ENCODE results near the gene GHRH. TPM values are rescaled to one million over a fixed set of nuclear protein-coding genes. Genes with fewer than 3 reads are reported as not detected.

The GHRH gene
- total RNA-seq, 1 donor from 2014 or later = not detected

- Histone ChIP-seq H3K27me3 (ENCODE audit: control insufficient read depth, insufficient read depth, low read length) (no peaks in the 10 kb centered on the region), H3K36me3 (ENCODE audit: control insufficient read depth, insufficient read depth, low read length) (peaks cover 56% of the 10 kb centered on the region), H3K4me3 (ENCODE audit: low read depth, low read length) (no peak overlapping the region)
- DNase-seq (ENCODE audit: low read depth) = no peak
- no peak for TF ChIP-seq CTCF (IDR thresholded peaks at IDR 0.05; ENCODE audit: insufficient read depth, low read length, severe bottlenecking)
- FAIRE-seq = no peak
Observed at GRCh38 chr20:37228082-37228481, 33.5 kb downstream of the GHRH start.

GRCh38 chr20:37226889-37227288 lies 34.7 kb downstream of the GHRH start:
- DNase-seq (ENCODE audit: low read depth) = no peak
- H3K4me3 ChIP-seq (ENCODE audit: low read depth, low read length) = no peak overlapping the region
- no peak for FAIRE-seq
- TF ChIP-seq CTCF (IDR thresholded peaks at IDR 0.05; ENCODE audit: insufficient read depth, low read length, severe bottlenecking) = no peak
- H3K36me3 ChIP-seq (ENCODE audit: control insufficient read depth, insufficient read depth, low read length) = peaks cover 51% of the 10 kb centered on the region
- no peaks in the 10 kb centered on the region for H3K27me3 ChIP-seq (ENCODE audit: control insufficient read depth, insufficient read depth, low read length)

GRCh38 chr20:37225146-37225545 lies 36.5 kb downstream of the GHRH start:
- FAIRE-seq = no peak
- Histone ChIP-seq H3K27me3 (ENCODE audit: control insufficient read depth, insufficient read depth, low read length) (no peaks in the 10 kb centered on the region), H3K4me3 (ENCODE audit: low read depth, low read length) (no peak overlapping the region), H3K36me3 (ENCODE audit: control insufficient read depth, insufficient read depth, low read length) (peaks cover 43% of the 10 kb centered on the region)
- TF ChIP-seq CTCF (IDR thresholded peaks at IDR 0.05; ENCODE audit: insufficient read depth, low read length, severe bottlenecking) = no peak
- DNase-seq (ENCODE audit: low read depth) = no peak

DNA sequence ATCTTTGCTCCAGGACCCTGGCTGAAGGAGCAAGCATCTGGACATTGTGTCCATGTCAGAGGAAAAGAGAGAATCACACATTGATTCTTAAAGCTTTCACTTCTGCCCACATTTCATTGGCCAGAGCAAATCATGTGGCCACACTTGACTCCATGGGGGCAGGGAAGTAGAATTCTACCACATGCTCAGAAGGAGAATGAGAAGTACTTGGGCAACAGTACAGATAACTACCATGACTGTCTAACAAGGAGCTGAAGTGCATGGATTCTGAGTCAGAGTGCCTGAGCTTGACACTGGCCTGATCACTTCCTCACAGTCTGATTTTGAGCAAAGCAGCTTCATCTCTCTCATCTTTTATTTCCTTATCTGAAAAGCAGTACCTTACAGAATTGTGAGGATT lies 38.6 kb downstream of the GHRH start:
- Histone ChIP-seq H3K27me3 (ENCODE audit: control insufficient read depth, insufficient read depth, low read length) (no peaks in the 10 kb centered on the region), H3K36me3 (ENCODE audit: control insufficient read depth, insufficient read depth, low read length) (peaks cover 37% of the 10 kb centered on the region), H3K4me3 (ENCODE audit: low read depth, low read length) (no peak overlapping the region)
- no peak for TF ChIP-seq CTCF (IDR thresholded peaks at IDR 0.05; ENCODE audit: insufficient read depth, low read length, severe bottlenecking)
- FAIRE-seq (no peak), DNase-seq (ENCODE audit: low read depth) (peak; percentile 88)

DNA sequence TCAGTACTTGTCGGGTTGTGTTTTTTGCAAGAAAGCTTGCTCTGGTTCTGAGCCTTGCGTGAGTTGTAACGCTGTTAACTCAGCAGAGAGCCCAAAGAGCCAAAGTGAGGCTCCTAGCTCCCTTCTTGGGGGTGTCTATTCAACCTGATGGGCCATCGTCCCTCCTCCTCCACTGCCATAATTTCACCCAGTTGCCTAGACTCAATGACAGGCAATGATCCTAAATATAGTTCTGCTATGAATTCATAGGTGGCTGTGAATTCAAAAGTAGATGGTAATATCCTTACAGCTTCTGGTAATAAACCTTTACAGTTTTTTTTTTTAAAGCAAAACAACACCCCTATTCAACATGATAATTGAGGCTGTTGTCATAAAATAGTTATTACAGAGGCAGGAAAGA lies 39.5 kb downstream of the GHRH start:
- H3K36me3 ChIP-seq (ENCODE audit: control insufficient read depth, insufficient read depth, low read length) = peaks cover 34% of the 10 kb centered on the region
- no peak for FAIRE-seq
- no peak for TF ChIP-seq CTCF (IDR thresholded peaks at IDR 0.05; ENCODE audit: insufficient read depth, low read length, severe bottlenecking)
- no peaks in the 10 kb centered on the region for H3K27me3 ChIP-seq (ENCODE audit: control insufficient read depth, insufficient read depth, low read length)
- DNase-seq (ENCODE audit: low read depth) = no peak
- no peak overlapping the region for H3K4me3 ChIP-seq (ENCODE audit: low read depth, low read length)

DNA sequence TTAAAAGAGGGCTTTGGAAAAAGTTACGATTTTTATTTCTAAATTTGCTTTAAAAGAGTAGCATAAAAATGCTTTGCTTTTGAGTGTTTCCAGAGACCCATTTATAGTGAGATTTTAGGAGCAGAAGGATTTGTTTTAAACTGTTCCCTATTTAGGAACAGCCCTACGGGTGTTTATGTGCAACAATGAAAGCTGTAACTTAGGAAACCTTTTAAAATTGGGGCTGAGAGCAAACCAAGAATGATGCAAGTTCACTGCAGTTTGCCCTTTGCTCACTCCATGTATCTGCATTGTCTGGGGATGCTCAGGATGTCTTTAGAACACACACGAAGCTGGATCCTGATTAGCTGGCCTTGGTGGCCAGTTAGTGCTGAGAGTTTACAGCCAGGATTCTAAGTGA lies 40.9 kb downstream of the GHRH start:
- H3K27me3 ChIP-seq (ENCODE audit: control insufficient read depth, insufficient read depth, low read length) = no peaks in the 10 kb centered on the region
- FAIRE-seq (no peak), DNase-seq (ENCODE audit: low read depth) (no peak)
- TF ChIP-seq CTCF (IDR thresholded peaks at IDR 0.05; ENCODE audit: insufficient read depth, low read length, severe bottlenecking) = no peak
- no peak overlapping the region for H3K4me3 ChIP-seq (ENCODE audit: low read depth, low read length)
- H3K36me3 ChIP-seq (ENCODE audit: control insufficient read depth, insufficient read depth, low read length) = peaks cover 28% of the 10 kb centered on the region
